Panc1 (cell line): ENCODE results near the gene BRF1. TPM values are rescaled to one million over a fixed set of nuclear protein-coding genes. Genes with fewer than 3 reads are reported as not detected.

Experiments used
- ATAC-seq: fragments of 200-7000 bp; cut with Tn5 transposase; 2 replicates; pipeline ENCODE4 v1.9.1; 2020; ENCODE audit warnings: mild to moderate bottlenecking, moderate library complexity
- BruUV-seq: library from RNA; stranded (reverse); fragments of 400-500 nt; replicated peaks from 2 replicates; lab custom pipeline; 2021; lab: Mats Ljungman, UMichigan
- CTCF ChIA-PET: fragments of 300-600 bp; sonication (Branson Sonifier 250); formaldehyde crosslinking; loops from one replicate; lab custom pipeline; 2022; ENCODE audit warnings: antibody characterized with exemption; lab: Charles Lee
- POLR2A ChIA-PET: fragments of 300-600 bp; sonication (Branson Sonifier 250); formaldehyde crosslinking; loops from one replicate; lab custom pipeline; 2022; ENCODE audit warnings: antibody characterized with exemption; lab: Charles Lee
- DNase-seq: peaks from one replicate; pipeline ENCODE4 v3.0.0-alpha.2; 2010; ENCODE audit warnings: low read depth, low spot score
- H3K27ac ChIP-seq: 2 replicates; pipeline ENCODE4 v1.5.1; 2011; ENCODE audit warnings: mild to moderate bottlenecking, low read length, inconsistent platforms
- H3K27me3 ChIP-seq: fragments of 200-500 bp; sonication (Bioruptor generic); 2 replicates; pipeline ENCODE4 v1.6.0; 2014; ENCODE audit warnings: low read length, inconsistent platforms; ENCODE audit not compliant: control insufficient read depth, insufficient read depth
- H3K36me3 ChIP-seq: fragments of 200-500 bp; sonication (Bioruptor generic); 2 replicates; pipeline ENCODE4 v1.5.1; 2014; ENCODE audit warnings: inconsistent platforms, mild to moderate bottlenecking, low read length, moderate library complexity; ENCODE audit not compliant: control insufficient read depth, insufficient read depth
- H3K4me1 ChIP-seq: 2 replicates; pipeline ENCODE4 v1.5.1; 2011; ENCODE audit warnings: inconsistent platforms, mild to moderate bottlenecking, low read length, moderate library complexity; ENCODE audit not compliant: control insufficient read depth, insufficient read depth
- H3K4me3 ChIP-seq, 2 experiments: 2 replicates each; pipeline ENCODE4 v1.5.1; 2011 to 2012; ENCODE audit warnings: low read depth in 2 of 2, low read length in 2 of 2, mild to moderate bottlenecking in 2 of 2, inconsistent platforms in 1 of 2, moderate library complexity in 1 of 2
- H3K9me3 ChIP-seq: fragments of 200-500 bp; sonication (Bioruptor generic); 2 replicates; pipeline ENCODE4 v1.5.1; 2014; ENCODE audit warnings: low read depth, mild to moderate bottlenecking, inconsistent platforms, low read length, moderate library complexity; ENCODE audit not compliant: control insufficient read depth, insufficient read depth
- POLR2AphosphoS5 ChIP-seq: IDR thresholded peaks from 2 replicates; pipeline ENCODE4 v1.6.1; 2012; ENCODE audit warnings: mild to moderate bottlenecking, low read depth, low read length, moderate library complexity
- REST ChIP-seq, 2 experiments: IDR thresholded peaks; 2 replicates each; pipeline ENCODE4 v1.6.1; 2011 to 2012; ENCODE audit warnings: low read depth in 2 of 2, control low read depth in 1 of 2, low read length in 1 of 2, mild to moderate bottlenecking in 1 of 2, moderate library complexity in 1 of 2; ENCODE audit not compliant: insufficient read depth in 1 of 2
- SIN3A ChIP-seq: IDR thresholded peaks from 2 replicates; pipeline ENCODE4 v1.6.1; 2012; ENCODE audit warnings: low read depth, mild to moderate bottlenecking, low read length, moderate library complexity, borderline replicate concordance; ENCODE audit not compliant: insufficient read depth
- TCF7L2 ChIP-seq: IDR thresholded peaks from 2 replicates; pipeline ENCODE4 v1.6.1; 2011; ENCODE audit warnings: mild to moderate bottlenecking, low read depth, low read length, inconsistent platforms
- in situ Hi-C: cut with HindIII; loops from 2 replicates; pipeline ENCODE4 v1.10.0; 2016; ENCODE audit warnings: low sequenced_read_pairs, low pct_unique_long_range_greater_than_20kb
- intact Hi-C: fragments of 100-400 bp; cut with micrococcal nuclease; formaldehyde crosslinking; loops from one replicate; pipeline ENCODE4 v1.10.0; 2022; ENCODE audit not compliant: unreplicated experiment
- total RNA-seq: library from RNA; stranded (reverse); gene quantifications from one replicate; pipeline ENCODE4 v1.2.1, GENCODE V29; 2021; ENCODE audit not compliant: unreplicated experiment
- TF ChIP-seq, protein P1 (sequence below): fragments of 450-650 bp; IDR thresholded peaks from 2 replicates; pipeline ENCODE4 v1.5.1; 2017; ENCODE audit warnings: mild to moderate bottlenecking

The BRF1 gene
- total RNA-seq, 1 experiment from 2014 or later: 25.0 TPM

DNA sequence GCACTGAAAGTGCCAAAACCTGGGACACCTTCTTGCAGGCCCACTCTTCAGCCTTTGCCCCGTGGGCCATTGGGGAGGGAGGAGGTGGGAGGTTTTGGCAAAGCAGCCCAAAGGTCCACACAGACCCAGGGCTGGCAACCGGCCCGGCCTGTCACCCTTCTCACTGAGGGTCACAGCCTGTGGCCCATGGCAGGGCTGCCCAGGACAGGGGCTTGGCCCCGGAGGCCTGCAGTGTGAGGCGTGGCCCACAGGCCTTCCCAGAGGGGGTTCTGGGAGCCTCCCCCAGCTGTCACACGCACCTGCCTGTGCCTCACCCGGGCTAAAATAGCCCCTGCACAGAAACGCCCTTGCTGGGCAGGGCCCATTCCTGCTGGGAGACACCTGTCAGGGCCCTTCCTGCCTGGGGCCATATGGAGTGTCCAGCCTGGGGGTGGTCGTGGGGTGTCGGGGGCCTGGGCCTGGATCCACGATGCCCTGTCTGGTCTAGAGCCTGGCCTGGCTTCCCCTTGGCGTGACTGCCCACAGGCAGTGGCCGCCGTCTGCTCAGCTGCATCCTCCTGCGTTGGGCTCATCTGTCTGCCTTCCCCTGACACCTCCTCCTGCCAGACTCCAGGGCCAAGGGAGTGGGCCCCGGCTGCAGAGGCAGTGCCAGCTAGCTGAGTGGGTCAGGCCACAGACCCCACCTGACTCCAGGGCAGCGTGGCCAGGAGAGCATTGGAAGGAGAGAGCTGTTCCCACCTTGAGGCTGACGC, 33.0 kb upstream of the BRF1 start:
- CTCF ChIA-PET: no interaction called here
- Histone ChIP-seq H3K27me3 (no peaks in the 10 kb centered on the region), H3K9me3 (no peaks in the 10 kb centered on the region), H3K27ac (no peak overlapping the region), H3K4me3 (no peak overlapping the region), H3K36me3 (no peaks in the 10 kb centered on the region), H3K4me1 (no peaks in the 10 kb centered on the region)
- no peak for ATAC-seq
- POLR2A ChIA-PET: no interaction called here
- DNase-seq: no peak
- intact Hi-C loops (no loop called here), in situ Hi-C loops (no loop called here)
- TF ChIP-seq TCF7L2 (no peak), REST (IDR thresholded peaks at IDR 0.05; ENCODE audit: insufficient read depth in 1 of 2, low read depth in 2 of 2, low read length in 1 of 2) (no peak), SIN3A (no peak), POLR2AphosphoS5 (no peak)
- TF ChIP-seq, protein P1, sequence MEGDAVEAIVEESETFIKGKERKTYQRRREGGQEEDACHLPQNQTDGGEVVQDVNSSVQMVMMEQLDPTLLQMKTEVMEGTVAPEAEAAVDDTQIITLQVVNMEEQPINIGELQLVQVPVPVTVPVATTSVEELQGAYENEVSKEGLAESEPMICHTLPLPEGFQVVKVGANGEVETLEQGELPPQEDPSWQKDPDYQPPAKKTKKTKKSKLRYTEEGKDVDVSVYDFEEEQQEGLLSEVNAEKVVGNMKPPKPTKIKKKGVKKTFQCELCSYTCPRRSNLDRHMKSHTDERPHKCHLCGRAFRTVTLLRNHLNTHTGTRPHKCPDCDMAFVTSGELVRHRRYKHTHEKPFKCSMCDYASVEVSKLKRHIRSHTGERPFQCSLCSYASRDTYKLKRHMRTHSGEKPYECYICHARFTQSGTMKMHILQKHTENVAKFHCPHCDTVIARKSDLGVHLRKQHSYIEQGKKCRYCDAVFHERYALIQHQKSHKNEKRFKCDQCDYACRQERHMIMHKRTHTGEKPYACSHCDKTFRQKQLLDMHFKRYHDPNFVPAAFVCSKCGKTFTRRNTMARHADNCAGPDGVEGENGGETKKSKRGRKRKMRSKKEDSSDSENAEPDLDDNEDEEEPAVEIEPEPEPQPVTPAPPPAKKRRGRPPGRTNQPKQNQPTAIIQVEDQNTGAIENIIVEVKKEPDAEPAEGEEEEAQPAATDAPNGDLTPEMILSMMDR: no peak
- BruUV-seq: no TSS peak

DNA sequence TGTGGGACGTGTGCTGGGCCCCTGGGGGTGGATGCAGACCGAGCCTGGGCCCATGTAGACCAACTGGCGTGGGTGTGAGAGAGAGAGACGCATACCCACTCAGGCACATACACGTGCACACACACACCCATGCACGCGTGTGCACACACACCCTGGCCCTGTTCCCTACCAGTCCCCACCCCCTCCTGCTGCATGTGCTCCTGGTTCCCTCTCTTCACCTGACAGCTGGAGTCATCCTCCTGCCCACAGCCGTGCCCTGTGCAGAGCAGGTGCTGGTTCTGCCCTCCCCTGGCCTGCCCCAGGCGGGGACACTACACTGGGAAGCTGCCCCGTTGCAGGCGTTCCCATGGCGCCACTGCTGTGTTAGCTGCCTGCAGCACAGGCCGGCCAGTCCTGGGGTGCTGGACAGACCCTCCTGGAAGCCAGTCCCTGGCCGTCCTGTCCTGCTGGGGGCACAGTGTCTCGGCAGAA, 32.3 kb upstream of the BRF1 start:
- BruUV-seq: no TSS peak
- Histone ChIP-seq H3K4me1 (no peaks in the 10 kb centered on the region), H3K4me3 (no peak overlapping the region), H3K27me3 (no peaks in the 10 kb centered on the region), H3K27ac (no peak overlapping the region), H3K9me3 (no peaks in the 10 kb centered on the region), H3K36me3 (no peaks in the 10 kb centered on the region)
- POLR2A ChIA-PET: no interaction called here
- TF ChIP-seq POLR2AphosphoS5 (no peak), TCF7L2 (no peak), REST (IDR thresholded peaks at IDR 0.05; ENCODE audit: insufficient read depth in 1 of 2, low read depth in 2 of 2, low read length in 1 of 2) (no peak), SIN3A (no peak)
- TF ChIP-seq, protein P1: no peak
- DNase-seq (no peak), ATAC-seq (no peak)
- in situ Hi-C loops: no loop called here
- CTCF ChIA-PET: no interaction called here
- intact Hi-C loops: no loop called here
